Bronchial epithelial cell (primary cell): Measurements from ENCODE around the gene LILRA5. TPM values are rescaled to one million over a fixed set of nuclear protein-coding genes. Genes with fewer than 3 reads are reported as not detected.

ENCODE experiments used
- DNase-seq: peaks from one replicate; pipeline ENCODE4 v3.0.0-alpha.2; 2010; ENCODE audit warnings: low read depth
- FAIRE-seq: peaks from 2 replicates; lab custom pipeline; 2011; peaks lifted over from hg19 to GRCh38; lab: Jason Lieb, UNC
- H3K27me3 ChIP-seq: 2 replicates; pipeline ENCODE4 v1.5.1; 2011; ENCODE audit warnings: low read length; ENCODE audit not compliant: control insufficient read depth, insufficient read depth
- H3K36me3 ChIP-seq: 2 replicates; pipeline ENCODE4 v1.5.1; 2011; ENCODE audit warnings: low read length; ENCODE audit not compliant: control insufficient read depth, insufficient read depth
- H3K4me3 ChIP-seq: 2 replicates; pipeline ENCODE4 v1.5.1; 2011; ENCODE audit warnings: mild to moderate bottlenecking, low read depth, low read length, control low read depth
- total RNA-seq: library from RNA; depleted of rRNA; stranded (reverse); fragments of >200 nt; gene quantifications from 2 replicates; pipeline ENCODE4 v1.2.1, GENCODE V29; 2014
- TF ChIP-seq, protein P1 (sequence below): IDR thresholded peaks from 2 replicates; pipeline ENCODE4 v1.5.1; 2011; ENCODE audit warnings: mild to moderate bottlenecking, moderate library complexity, low read length, control low read depth, inconsistent platforms; ENCODE audit not compliant: insufficient read depth, severe bottlenecking

The LILRA5 gene
- total RNA-seq, 1 donor from 2014 or later: not detected

DNA sequence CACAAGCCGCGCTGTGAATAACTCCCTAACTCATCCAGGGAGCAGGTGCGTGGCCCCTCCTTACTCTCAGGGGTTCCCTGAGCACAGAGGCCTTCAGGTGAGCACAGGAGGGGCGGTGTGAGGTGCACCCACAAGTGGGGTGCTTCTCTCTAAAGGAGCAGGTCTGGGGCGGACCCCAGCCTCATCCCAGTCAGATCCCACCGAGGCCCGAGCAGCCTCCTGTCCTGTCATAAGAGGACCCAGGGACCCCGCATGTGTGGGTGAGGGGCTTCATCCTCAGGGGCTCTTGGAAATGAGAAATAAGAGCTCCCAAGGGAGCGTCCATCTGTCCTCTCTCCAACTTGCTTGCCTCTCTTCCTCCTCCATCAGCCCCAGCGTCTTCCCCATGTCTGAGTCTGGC lies 3.0 kb upstream of the LILRA5 start:
- TF ChIP-seq, protein P1, sequence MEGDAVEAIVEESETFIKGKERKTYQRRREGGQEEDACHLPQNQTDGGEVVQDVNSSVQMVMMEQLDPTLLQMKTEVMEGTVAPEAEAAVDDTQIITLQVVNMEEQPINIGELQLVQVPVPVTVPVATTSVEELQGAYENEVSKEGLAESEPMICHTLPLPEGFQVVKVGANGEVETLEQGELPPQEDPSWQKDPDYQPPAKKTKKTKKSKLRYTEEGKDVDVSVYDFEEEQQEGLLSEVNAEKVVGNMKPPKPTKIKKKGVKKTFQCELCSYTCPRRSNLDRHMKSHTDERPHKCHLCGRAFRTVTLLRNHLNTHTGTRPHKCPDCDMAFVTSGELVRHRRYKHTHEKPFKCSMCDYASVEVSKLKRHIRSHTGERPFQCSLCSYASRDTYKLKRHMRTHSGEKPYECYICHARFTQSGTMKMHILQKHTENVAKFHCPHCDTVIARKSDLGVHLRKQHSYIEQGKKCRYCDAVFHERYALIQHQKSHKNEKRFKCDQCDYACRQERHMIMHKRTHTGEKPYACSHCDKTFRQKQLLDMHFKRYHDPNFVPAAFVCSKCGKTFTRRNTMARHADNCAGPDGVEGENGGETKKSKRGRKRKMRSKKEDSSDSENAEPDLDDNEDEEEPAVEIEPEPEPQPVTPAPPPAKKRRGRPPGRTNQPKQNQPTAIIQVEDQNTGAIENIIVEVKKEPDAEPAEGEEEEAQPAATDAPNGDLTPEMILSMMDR: no peak
- Histone ChIP-seq H3K27me3 (no peaks in the 10 kb centered on the region), H3K4me3 (no peak overlapping the region), H3K36me3 (no peaks in the 10 kb centered on the region)
- FAIRE-seq (no peak), DNase-seq (no peak)

DNA sequence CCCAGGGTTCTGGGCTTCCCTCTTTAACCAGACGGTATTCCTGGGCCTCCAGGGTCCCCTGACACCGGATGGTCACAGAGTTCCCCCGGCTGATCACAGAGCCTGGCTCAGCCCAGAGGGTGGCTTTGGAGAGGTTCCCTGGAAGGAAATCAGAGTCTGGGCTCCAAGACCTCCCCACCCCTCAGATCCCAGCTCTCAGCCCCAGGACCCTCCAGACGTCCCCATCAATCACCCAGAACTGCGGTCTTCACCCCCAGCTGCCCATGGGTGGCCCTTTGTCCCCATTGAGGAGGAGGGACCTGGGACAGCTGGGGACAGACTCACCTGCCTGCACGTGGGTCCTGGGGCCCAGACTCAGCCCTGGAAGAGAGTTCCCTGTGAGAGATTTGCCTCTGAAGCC lies 955 bp downstream of the LILRA5 start:
- H3K36me3 ChIP-seq: no peaks in the 10 kb centered on the region
- H3K27me3 ChIP-seq: no peaks in the 10 kb centered on the region
- DNase-seq (no peak), FAIRE-seq (no peak)
- TF ChIP-seq, protein P1: no peak
- no peak overlapping the region for H3K4me3 ChIP-seq

DNA sequence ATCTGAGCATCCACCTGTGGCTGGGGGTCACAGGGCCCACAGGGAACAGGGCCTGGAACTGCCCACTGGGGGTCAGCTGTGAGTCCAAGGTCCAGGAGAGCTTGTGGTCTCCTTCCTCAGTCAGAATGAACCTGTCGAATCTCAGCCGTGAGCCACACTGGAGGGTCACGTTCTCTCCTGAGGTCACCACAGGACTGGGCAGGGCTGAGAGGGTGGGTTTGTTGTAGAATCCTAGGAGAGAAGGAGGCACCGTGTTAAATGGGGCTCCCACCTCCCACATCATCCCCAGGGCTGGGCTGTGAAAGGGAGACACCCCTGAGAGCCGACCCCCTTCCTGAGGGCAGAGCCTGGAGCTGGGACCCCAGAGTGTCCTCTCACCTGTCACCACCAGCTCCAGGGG lies 1.5 kb downstream of the LILRA5 start:
- Histone ChIP-seq H3K4me3 (no peak overlapping the region), H3K36me3 (no peaks in the 10 kb centered on the region), H3K27me3 (no peaks in the 10 kb centered on the region)
- TF ChIP-seq, protein P1: no peak
- no peak for DNase-seq
- peak; percentile 84 for FAIRE-seq

DNA sequence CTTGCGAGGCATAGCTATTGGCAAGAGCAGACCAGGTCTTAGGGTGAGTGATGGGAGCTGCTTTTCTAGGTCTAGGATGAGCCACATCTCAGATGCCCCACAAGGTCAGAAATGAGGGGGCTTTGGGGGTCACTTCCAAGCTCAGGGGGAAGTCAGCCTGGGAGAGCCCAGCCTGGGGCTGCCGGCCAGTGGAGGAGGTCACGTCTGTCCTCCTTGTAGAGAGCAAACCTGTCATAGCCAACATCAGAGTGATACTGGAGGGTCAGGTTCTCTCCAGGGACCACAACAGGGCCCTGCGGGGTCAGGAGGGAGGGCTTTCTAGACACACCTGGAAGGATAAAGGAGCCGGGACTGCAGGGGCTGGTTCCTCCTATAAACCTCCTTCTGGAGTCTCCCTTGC lies 2.4 kb downstream of the LILRA5 start:
- FAIRE-seq (no peak), DNase-seq (no peak)
- TF ChIP-seq, protein P1: no peak
- Histone ChIP-seq H3K27me3 (no peaks in the 10 kb centered on the region), H3K4me3 (no peak overlapping the region), H3K36me3 (no peaks in the 10 kb centered on the region)

DNA sequence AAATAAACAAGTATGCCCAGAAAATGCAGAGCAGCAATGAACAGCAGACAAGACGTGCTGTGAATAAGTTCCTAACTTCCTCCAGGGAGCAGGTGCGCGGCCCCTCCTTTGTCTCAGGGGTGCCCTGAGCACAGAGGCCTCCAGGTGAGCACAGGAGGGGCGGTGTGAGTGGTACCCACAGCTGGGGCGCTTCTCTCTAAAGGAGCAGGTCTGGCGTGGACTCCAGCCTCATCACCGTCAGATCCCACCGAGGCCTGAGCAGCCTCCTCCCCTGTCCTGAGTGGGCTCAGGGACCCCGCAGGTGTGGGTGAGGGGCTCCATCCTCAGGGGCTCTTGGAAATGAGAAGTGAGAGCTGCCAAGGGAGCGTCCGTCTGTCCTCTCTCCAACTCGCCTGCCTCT lies 3.2 kb downstream of the LILRA5 start:
- no peak overlapping the region for H3K4me3 ChIP-seq
- no peaks in the 10 kb centered on the region for H3K27me3 ChIP-seq
- FAIRE-seq (no peak), DNase-seq (no peak)
- no peaks in the 10 kb centered on the region for H3K36me3 ChIP-seq
- TF ChIP-seq, protein P1: no peak

DNA sequence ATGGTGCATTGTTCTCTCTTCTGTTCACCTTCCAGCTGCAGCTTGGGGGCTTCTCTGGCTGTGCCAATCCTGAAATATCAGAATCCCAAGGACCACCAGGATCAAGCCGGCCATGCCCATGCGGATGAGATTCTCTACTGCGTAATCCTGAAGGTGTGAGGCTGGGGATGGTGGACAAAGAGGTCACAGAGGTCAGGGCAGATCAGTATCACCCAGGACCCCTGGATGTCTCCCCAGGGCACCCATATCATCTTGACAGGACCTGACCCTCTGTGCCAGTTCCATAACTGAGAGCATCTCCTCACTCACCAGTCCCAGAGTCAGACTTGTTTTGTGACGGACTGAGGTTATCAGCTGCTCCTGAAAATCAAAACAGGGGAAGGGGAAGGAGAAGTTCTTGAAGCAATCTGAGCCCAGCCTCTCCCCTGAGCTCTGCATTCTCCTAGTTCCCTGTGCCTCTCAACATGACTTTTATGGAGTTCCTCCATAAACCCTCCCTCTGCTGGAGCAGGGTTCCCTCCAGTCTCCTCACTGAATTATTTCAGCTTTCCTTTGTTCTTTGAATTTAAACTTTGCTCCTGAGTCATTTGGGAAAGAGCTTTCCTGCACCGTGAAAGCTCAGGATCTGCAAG lies 5.5 kb downstream of the LILRA5 start:
- Histone ChIP-seq H3K4me3 (no peak overlapping the region), H3K36me3 (no peaks in the 10 kb centered on the region), H3K27me3 (no peaks in the 10 kb centered on the region)
- TF ChIP-seq, protein P1: no peak
- FAIRE-seq (no peak), DNase-seq (no peak)
